Mucosa of rectum (tissue), 2 donors: ENCODE data around the gene S100A16.
"Not testable (repeated sequence)": the region's sequence is repeated elsewhere in the genome, so short reads cannot be mapped to it uniquely, and the experiment has no call there.

ENCODE experiments used
- H3K27ac ChIP-seq, 2 donors: one replicate each; pipeline ENCODE4 v1.7.0; 2013; ENCODE audit warnings: inconsistent platforms in 2 of 2, low read depth in 2 of 2, low read length in 2 of 2
- H3K27me3 ChIP-seq, 2 donors: one replicate each; pipeline ENCODE4 v1.7.0; 2013; ENCODE audit warnings: low read length in 2 of 2; ENCODE audit not compliant: control insufficient read depth in 2 of 2, insufficient read depth in 2 of 2
- H3K36me3 ChIP-seq, 2 donors: one replicate each; pipeline ENCODE4 v1.7.0; 2013; ENCODE audit warnings: low read length in 2 of 2; ENCODE audit not compliant: control insufficient read depth in 2 of 2, insufficient read depth in 2 of 2
- H3K4me1 ChIP-seq, 2 donors: one replicate each; pipeline ENCODE4 v1.7.0; 2013; ENCODE audit warnings: low read length in 2 of 2, mild to moderate bottlenecking in 1 of 2; ENCODE audit not compliant: control insufficient read depth in 2 of 2, insufficient read depth in 2 of 2
- H3K4me3 ChIP-seq, 2 donors: one replicate each; pipeline ENCODE4 v1.7.0; 2013; ENCODE audit warnings: low read length in 2 of 2
- H3K9ac ChIP-seq, 2 donors: one replicate each; pipeline ENCODE4 v1.7.0; 2013; ENCODE audit warnings: low read length in 2 of 2, low read depth in 1 of 2, mild to moderate bottlenecking in 1 of 2
- H3K9me3 ChIP-seq, 2 donors: one replicate each; pipeline ENCODE4 v1.7.0; 2013; ENCODE audit warnings: low read length in 2 of 2; ENCODE audit not compliant: control insufficient read depth in 2 of 2
- donor health status: healthy.
- donor health status: Normal muscosa, but diverticular disease.

S100A16 gene

DNA sequence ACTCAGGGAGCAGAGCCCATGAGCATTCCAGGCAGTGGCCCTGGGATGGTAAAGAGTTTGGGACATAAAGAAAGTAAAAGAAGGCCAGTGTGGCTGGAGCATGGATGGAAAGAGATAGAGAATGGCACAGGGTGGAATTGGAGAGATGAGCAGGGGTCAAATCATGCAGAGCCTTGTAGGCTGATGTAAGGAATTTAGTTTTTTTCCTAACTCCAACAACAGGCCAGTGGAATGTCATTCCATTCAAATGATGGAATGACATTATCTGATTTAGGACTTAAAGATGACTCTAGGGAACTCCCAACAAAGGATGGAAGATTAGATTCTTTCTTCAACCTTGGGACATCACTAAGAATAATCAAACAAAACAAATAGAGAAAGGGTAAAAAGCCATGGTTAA, 34.4 kb downstream of the S100A16 start:
- peaks cover 3 to 8% of the 10 kb centered on the region in 2 donors for H3K4me1 ChIP-seq
- H3K36me3 ChIP-seq: no peaks in the 10 kb centered on the region
- no peak overlapping the region for H3K4me3 ChIP-seq
- no peaks in the 10 kb centered on the region for H3K27me3 ChIP-seq
- H3K9me3 ChIP-seq: no peaks in the 10 kb centered on the region
- H3K27ac ChIP-seq: no peak overlapping the region
- H3K9ac ChIP-seq: no peak overlapping the region

DNA sequence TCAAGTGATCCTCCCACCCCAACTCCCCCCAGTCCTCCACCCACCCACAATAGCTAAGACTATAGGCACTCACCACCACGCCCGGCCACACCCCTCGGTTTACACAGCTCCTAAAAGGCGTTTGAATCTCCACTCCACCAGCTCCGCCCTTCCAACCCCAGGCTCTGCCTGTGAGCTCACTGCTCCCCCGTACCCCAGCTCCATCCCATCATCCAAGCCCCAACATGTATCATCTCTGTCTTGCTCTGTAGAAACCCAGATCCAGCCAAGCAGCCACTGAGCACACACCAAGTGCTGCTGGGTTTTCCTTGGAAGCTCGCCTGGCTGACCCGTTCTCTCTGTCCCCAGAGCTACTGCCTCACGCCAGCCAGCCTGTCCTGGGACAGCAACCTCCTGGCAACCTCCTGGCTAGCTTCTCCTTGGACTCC, 35.3 kb downstream of the S100A16 start:
- no peak overlapping the region for H3K9ac ChIP-seq
- no peaks in the 10 kb centered on the region for H3K36me3 ChIP-seq
- H3K4me3 ChIP-seq: no peak overlapping the region
- H3K27ac ChIP-seq: no peak overlapping the region
- H3K9me3 ChIP-seq: no peaks in the 10 kb centered on the region
- no peaks in the 10 kb centered on the region for H3K27me3 ChIP-seq
- H3K4me1 ChIP-seq: peaks cover 3 to 9% of the 10 kb centered on the region in 2 donors

DNA sequence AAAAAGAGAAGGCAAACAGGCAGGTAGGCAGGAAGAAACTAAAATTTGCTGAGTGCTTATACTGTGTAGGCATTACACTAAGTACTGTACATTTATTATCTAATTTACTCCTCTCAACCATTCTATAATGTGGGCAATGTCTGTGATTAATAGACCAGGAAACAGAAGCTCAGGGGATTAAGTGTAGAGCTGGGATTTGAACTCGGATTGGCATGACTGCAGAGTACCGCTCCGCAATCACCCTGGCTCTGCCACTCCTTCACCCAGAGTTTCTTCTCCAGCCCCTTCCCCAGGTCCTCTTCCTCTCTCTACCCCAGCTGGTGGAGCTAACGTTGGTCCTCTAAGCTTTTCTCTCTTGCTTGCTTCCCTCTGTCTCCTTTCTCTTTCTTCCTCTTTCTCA, 35.8 kb downstream of the S100A16 start:
- Histone ChIP-seq H3K27me3 (no peaks in the 10 kb centered on the region), H3K9me3 (no peaks in the 10 kb centered on the region), H3K9ac (no peak overlapping the region), H3K4me3 (no peak overlapping the region), H3K27ac (no peak overlapping the region), H3K36me3 (no peaks in the 10 kb centered on the region), H3K4me1 (peaks cover 3 to 11% of the 10 kb centered on the region in 2 donors)

DNA sequence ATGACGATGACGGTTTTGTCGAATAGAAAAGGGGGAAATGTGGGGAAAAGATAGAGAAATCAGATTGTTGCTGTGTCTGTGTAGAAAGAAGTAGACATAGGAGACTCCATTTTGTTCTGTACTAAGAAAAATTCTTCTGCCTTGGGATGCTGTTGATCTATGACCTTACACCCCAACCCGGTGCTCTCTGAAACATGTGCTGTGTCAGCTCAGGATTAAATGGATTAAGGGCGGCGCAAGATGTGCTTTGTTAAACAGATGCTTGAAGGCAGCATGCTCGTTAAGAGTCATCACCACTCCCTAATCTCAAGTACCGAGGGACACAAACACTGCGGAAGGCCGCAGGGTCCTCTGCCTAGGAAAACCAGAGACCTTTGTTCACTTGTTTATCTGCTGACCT, 37.4 kb downstream of the S100A16 start:
- H3K9me3 ChIP-seq, H3K9ac ChIP-seq, H3K4me3 ChIP-seq, H3K36me3 ChIP-seq, H3K27ac ChIP-seq, H3K27me3 ChIP-seq: not testable (repeated sequence)
- peaks cover 3 to 14% of the 10 kb centered on the region in 2 donors for H3K4me1 ChIP-seq

DNA sequence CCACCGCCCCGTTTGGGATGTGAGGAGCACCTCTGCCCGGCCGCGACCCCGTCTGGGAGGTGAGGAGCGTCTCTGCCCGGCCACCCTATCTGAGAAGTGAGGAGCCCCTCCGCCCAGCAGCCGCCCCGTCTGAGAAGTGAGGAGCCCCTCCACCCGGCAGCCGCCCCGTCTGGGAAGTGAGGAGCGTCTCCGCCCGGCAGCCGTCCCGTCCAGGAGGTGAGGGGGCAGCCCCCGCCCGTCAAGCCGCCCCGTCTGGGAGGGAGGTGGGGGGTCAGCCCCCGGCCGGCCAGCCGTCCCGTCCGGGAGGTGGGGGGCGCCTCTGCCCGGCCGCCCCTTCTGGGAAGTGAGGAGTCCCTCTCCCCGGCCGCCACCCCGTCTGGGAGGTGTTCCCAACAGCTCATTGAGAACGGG, 37.9 kb downstream of the S100A16 start:
- not testable (repeated sequence) for H3K27ac ChIP-seq, H3K36me3 ChIP-seq, H3K4me3 ChIP-seq, H3K9me3 ChIP-seq, H3K27me3 ChIP-seq, H3K9ac ChIP-seq
- H3K4me1 ChIP-seq: peaks cover 3 to 14% of the 10 kb centered on the region in 2 donors

DNA sequence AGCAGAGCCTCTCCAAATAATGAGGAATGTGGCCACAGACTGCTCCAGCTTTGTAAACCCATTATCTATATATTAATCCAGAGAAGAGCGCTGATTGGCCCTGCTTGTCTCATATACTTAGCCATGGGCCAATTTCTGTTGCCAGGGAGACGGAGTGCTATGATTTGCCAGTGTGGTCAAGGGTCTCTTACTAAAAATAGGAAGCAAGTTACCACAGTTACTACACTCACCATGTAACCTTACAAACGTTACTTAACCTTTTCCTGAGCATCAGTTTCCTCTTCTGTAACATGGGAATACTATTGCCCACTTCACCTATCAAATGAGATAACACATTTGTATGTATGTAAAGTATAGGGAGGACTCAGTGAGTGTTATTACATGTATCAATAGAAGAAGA, 39.6 kb downstream of the S100A16 start:
- Histone ChIP-seq H3K27me3 (no peaks in the 10 kb centered on the region), H3K9me3 (no peaks in the 10 kb centered on the region), H3K4me3 (no peak overlapping the region), H3K4me1 (peaks cover 7 to 21% of the 10 kb centered on the region in 2 donors), H3K36me3 (no peaks in the 10 kb centered on the region), H3K9ac (no peak overlapping the region), H3K27ac (peak overlapping the region in 1 of 2 donors; percentile 10)

DNA sequence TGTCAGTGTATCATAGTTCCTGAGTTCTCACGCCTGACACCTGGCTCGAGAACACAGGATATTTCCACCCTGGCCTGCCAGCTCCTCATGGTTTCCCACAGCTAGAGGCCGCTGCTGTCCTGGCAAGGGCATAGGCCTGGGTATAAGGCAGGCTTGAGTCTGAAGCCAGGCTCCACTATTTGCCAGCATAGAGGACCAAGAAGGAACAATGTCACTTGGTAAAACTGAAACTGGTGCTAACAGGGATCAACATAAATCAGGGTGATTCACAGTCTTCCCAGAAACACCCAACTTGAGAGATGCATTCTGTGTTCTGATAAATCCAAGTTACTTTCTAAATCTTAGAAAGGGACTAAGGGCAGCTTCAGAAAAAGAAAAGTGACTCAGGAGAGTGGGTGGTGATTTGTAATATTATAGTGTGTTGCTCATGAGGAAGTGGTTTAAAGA, 40.3 kb downstream of the S100A16 start:
- peak overlapping the region in 1 of 2 donors; percentile 44 for H3K9ac ChIP-seq
- no peak overlapping the region for H3K4me3 ChIP-seq
- H3K4me1 ChIP-seq: peaks cover 12 to 25% of the 10 kb centered on the region in 2 donors
- no peaks in the 10 kb centered on the region for H3K9me3 ChIP-seq
- H3K27ac ChIP-seq: peak overlapping the region in 1 of 2 donors; percentile 54
- H3K27me3 ChIP-seq: no peaks in the 10 kb centered on the region
- no peaks in the 10 kb centered on the region for H3K36me3 ChIP-seq

DNA sequence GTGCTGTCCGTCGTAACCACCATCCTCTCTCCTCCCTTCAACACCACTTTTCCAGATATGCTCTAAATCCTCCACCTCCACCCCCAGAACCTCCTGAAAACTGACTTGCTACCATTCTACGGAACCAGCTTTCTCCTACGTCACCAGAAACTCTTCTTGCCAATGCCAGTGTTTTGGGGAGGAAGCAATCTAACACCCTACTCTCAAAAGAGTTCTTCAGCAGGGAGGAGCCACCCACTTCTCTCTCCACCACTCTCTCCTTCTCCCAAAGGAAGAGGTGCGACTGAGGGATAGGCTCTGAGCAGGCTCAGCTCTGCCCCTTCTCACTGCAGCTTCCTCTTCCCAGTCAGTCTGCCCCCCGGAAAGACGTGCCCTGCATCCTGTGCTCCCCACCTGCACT, 41.2 kb downstream of the S100A16 start:
- no peaks in the 10 kb centered on the region for H3K9me3 ChIP-seq
- H3K4me3 ChIP-seq: no peak overlapping the region
- H3K27ac ChIP-seq: no peak overlapping the region
- H3K27me3 ChIP-seq: no peaks in the 10 kb centered on the region
- no peak overlapping the region for H3K9ac ChIP-seq
- peaks cover 19 to 29% of the 10 kb centered on the region in 2 donors for H3K4me1 ChIP-seq
- H3K36me3 ChIP-seq: no peaks in the 10 kb centered on the region

DNA sequence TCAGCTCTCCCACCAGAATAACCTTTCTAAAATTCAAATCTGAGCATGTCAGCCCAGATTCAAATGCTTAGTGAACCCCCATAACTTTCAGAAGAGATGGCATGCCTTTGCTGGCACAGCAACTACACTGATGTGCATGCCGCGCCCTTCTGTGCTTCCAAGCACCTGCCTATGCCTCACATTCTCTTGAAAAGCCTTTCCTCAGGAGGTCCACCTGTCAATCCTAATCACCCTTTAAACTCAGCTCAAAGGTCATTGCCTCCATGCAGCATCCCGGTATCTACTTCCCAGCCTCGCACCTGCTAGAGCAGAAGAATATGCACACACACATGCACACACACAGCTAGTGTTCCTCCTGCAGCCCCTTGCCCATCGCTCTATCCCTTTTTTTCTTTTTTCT, 42.1 kb downstream of the S100A16 start:
- H3K4me3 ChIP-seq: no peak overlapping the region
- no peaks in the 10 kb centered on the region for H3K36me3 ChIP-seq
- no peak overlapping the region for H3K27ac ChIP-seq
- H3K9ac ChIP-seq: no peak overlapping the region
- H3K27me3 ChIP-seq: no peaks in the 10 kb centered on the region
- no peaks in the 10 kb centered on the region for H3K9me3 ChIP-seq
- peaks cover 27 to 37% of the 10 kb centered on the region in 2 donors for H3K4me1 ChIP-seq

DNA sequence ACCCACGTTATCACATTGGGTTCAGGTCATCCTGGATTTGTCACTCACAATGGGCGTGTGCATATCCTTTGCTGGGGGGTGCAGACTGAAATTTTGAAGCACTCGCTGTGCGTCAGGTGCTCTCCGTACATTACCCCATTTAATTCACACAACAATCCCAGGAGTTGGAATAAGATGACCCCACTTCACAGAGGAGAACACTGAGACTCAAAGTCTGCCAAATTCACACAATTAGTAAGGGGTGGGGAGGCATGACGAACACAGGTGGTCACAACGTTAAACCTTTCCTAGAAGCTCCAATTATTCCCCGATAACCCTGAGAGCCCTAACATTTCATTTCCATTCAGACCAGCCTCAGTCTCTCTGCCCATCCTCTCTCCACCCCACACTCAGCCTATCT, 43.5 kb downstream of the S100A16 start:
- no peak overlapping the region for H3K9ac ChIP-seq
- peaks cover 34 to 44% of the 10 kb centered on the region in 2 donors for H3K4me1 ChIP-seq
- H3K27me3 ChIP-seq: no peaks in the 10 kb centered on the region
- no peaks in the 10 kb centered on the region for H3K36me3 ChIP-seq
- H3K4me3 ChIP-seq: no peak overlapping the region
- no peaks in the 10 kb centered on the region for H3K9me3 ChIP-seq
- H3K27ac ChIP-seq: no peak overlapping the region
